GM21723 (cell line): ENCODE measurements around the gene UBE2H.
"Not testable (repeated sequence)": the region's sequence is repeated elsewhere in the genome, so short reads cannot be mapped to it uniquely, and the experiment has no call there.

Source experiments
- ATAC-seq: cut with Tn5 transposase; IDR thresholded peaks from one replicate; pipeline ENCODE4 v1.9.1; 2021; ENCODE audit warnings: mild to moderate bottlenecking, moderate library complexity; ENCODE audit not compliant: unreplicated experiment

Gene UBE2H

DNA sequence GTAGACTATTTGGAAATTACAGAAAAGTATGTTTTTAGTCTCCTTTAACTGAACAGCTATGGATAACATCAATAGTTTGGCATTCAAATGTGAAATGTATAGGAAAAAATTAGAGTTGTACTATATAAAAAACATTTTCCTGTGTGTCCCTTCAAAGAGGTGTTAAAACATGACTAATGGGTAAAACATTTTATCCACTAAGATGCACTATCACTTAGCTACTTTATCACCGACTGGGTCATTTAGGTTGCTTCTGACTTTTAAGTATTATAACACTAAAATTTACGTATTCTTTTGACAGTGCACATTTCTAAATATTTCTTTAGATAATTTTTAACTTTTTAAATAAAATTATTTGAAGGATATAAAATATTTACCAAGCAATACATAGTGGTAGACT, 77.6 kb downstream of the UBE2H start:
- no peak for ATAC-seq

DNA sequence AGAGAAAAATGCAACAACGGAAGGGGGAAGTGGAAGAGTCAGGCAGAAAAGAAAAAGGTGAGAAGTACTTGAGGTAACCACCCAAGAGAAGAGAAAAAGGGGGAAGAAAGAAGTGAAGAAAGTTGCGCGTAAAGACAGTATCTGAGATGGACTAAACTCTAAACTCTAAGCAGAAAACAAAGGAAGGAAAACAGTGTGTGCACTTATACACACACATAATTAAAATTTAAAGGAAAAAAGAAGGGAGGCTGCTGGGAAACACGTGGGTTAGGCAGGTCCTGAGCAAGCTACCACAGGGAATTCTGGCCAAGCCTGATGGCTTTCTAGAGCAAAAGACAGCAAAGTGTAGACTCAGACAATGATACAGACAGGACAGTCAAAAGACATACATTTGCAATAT, 78.0 kb downstream of the UBE2H start:
- no peak for ATAC-seq

DNA sequence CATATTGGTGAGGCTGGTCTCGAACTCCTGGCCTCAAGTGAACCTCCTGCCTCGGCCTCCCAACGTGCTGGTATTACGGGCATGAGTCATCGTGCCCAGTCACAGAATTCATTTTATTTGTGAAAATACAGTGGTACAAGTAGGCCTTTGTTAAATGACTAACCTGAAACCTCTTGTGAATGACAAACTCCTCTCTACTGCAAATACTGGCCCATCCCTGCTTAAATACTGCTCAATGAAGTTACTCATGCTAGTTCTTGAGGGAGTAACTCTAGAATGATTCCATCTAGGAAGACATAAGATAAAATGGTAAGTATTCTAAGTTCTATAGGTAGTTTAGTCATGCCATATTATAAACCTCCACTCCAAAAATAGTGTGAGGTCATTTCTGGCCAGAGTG, 80.7 kb downstream of the UBE2H start:
- no peak for ATAC-seq

DNA sequence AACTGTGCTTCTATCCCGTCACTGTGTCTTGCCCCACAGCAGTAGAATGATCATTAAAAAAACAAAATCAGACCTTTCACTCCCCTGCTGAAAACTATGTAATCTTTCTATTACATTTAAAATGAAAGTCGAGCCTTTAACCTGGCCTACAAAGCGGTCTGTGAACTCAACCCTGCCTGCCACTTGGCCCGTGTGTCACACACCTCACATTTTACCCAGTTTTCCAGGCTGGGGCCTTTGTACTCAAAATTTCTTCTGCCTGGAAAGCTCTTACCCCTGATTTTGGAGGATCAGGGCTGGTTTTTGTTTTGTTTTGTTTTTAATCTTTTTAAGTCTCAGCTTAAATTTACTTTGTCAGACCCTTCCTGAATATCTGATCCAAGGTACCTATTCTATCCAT, 82.1 kb downstream of the UBE2H start:
- no peak for ATAC-seq

DNA sequence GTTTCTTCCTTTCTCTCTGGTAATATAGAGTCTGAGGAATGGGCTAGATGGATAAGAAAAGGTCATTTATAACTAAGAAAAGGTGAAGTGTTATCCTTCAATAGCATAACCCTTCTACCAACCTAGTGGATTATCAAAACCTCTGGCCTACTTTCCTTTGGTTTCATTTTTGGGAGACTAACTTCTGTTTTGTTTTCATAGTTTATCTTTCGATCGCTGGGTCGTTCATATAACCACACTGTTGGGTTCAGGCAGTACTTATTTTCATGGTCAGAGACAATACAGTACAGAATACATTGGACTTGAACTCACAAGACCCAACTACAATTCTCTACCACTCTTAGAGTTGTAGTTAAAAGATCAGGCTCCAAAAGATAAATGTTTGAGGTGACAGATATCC, 86.5 kb downstream of the UBE2H start:
- ATAC-seq, result no peak

DNA sequence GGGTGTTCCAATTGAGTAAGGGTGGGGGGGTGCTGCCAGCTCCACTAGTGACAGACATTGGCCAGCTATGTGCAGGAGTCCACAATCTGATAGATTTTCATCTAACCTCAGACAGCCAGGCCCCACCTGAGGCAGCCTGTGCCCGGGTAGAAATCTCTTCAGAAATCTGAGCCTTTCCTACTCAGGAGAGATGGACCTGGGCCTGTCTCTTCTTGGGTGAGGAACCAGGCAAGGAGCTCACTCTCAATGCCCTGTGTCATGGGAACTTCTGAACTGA, 86.9 kb downstream of the UBE2H start:
- no peak for ATAC-seq

DNA sequence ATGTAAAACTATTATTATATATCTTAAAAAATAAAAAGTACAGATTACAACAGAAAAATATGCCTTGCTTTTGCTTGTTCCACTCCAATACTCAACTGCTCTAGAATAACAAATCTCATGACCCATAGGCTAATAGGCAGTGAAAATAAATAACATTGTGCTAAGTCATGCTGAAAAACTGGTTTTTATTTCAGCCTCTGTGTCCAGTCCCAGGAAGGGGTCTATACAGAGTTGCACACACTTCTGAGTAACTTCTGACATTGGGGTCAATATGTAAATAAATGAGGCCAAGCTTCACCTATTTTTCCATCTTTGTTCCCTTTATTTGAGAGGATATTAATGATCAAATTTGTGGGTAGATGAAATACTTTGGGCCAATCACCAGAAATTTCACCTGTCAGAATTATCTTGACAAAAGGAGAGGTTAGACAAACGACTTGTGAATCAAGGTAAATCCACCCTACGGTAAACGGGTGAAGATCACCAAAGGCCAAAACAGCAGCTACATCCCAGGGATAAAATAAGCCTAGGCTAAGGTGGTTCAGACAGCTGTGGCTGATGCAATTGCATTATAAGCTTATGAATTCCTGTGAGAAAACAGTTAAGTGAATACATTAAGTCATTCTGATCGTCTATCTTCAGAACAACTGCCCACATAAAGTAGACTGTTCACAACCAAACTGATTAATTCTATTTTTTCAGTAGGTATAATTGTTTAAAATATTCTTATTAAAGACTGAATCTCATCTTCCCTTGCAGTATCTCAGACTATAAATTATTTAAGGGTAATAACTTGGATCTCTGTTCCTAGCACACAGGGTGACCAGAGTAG, 87.5 kb downstream of the UBE2H start:
- ATAC-seq, result no peak

DNA sequence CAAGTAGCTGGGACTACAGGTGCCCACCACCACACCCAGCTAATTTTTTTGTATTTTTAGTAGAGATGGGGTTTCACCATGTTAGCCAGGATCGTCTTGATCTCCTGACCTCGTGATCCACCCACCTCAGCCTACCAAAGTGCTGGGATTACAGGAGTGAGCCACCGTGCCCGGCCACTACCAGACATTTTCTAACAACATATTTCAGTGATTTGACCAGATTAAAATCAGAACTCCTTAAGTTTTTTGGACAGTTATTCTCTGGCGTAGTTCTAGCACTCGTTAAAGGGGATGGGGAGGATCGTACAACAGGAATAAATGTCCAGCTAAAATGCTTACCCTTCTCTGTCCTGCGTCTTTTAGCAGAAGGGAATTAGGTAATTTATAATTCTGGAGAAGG, 88.1 kb downstream of the UBE2H start:
- ATAC-seq, result not testable (repeated sequence)

DNA sequence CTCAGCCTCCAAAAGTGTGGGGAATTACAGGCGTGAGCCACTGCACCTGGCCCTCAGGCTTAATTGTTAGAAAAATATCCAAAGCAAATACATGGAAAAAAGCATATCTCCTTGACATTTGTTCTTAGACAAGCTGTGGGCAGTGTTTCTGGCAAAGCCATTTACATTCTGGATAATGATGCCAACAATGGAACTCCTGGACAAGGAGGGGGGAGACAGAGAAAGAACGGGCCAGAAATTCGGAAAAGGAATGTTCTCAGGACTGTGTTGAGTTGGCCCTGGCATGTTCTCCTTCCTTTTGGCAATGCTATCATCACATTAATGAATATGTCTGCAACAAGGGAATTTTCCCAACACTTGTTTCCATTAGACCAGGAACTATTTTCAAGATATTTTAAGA, 88.7 kb downstream of the UBE2H start:
- no peak for ATAC-seq

DNA sequence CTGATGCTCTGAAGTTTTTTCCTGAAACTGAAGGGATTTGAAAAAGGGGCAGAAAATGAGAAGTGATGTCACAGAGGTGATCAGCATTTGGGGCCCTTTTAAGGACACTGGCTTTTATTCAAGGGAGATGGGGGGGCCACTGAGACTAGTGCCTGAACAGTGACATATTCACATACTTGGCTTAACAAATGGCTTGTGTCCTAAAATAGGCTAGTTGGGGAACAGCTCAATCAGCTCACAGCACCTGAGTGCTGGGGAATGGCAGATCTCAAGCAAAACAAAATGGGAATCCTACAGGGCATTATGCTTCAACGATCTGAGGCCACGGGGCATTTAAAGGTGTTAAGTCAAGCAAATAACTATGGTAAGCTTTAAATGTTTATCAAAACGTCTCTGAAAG, 90.1 kb downstream of the UBE2H start:
- ATAC-seq, result no peak

DNA sequence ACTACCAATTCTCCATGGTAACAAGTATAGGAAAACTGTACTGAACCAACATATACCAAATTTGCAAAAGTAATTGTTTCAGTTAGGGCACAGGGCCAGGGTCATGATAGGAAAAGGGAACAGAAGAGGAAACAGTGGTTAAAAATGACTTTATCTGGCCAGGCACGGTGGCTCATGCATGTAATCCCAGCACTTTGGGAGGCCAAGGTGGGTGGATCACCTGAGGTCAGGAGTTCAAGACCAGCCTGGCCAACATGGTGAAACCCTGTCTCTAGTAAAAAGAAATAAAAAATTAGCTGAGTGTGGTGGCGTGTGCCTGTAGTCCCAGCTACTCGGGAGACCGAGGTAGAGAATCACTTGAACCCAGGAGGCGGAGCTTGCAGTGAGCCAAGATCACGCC, 92.0 kb downstream of the UBE2H start:
- not testable (repeated sequence) for ATAC-seq

DNA sequence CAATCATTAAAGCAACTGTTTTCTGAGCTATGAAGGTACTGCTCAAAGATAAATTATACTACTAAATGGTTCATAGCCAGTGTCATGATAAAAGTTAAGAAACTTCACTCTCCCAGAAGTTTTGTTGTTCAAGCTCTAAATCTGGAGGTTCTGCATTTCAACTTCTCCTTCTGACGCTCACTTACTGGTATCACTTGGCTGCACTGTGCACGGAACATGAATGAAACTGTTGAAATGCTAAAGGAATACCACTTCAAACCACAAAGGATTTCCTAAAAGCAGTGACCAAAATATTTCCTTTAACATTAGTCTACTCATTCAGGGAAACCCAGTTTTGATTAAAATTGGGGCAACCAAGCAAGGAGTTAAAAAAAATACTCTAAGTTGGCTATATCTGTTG, 93.6 kb downstream of the UBE2H start:
- ATAC-seq, result no peak

DNA sequence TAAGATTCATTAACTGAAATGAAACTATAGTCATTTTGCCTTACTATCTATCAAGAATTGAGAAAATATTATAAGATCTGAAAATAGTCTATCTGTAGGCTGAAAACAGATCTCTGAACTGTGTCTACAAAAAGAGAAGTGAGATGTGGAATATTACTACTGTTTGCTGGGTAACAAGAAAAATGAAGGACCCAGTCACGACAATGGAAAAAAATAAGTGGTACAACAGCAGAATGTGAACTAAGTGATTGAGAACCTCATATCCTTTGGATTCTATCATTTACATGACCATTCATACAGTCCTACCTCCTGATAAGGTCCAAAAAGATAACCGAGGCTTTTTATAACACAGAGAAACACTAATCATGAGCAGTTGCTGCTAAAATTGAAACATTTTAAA, 94.3 kb downstream of the UBE2H start:
- ATAC-seq, result no peak

DNA sequence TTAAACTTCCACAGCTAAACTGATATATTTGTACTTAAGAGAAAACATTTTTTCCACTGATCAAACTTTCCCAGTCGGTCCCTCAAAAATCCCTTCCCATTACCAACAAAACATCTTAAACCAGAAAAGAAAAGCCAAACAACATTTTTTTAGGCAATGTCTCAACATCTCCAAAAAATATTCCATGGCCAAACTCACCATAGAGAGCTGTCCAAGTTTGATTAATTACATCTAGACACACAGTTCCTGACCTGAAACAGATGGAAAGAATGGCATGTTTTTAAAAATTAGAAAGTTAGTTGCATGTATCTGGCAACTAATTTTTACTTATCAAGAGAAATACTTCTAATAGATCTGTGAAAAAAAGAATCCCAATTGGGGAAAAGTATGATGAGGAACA, 95.4 kb downstream of the UBE2H start:
- no peak for ATAC-seq

DNA sequence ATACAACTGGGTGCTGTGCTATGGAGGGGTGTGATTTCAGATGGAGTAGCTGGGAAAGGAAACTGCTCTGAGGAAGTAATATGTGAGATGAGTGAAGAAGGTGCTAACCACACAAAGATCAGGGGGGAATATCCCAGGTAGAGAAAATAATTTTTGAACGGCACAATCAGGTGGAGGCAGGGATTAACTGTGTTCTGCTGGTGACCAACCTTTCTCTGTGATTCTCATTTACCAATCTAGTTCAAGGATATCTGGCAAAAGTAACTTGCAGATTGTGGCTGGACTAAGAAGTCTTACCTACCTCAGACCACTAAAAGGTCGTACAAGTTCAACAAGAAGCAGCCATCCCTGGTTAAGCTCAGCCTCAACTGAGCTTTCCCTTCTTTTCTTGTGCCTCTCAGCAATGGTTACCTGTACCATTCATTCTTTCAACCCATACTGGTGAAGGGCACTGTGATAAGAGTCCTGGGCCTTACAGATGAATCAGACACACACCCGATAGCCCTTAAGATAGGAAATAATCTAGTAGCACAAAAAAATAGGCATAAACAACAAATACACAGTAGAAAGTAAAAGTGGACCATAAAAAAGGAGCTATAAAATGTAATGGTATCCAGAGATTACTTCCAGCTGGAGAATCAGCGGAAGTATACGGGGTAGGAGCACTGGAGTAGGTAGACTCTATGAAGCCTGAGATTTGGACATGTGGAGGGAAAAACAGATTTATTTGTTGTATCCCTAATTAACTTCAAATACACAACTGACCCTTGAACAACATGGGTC, 96.6 kb downstream of the UBE2H start:
- no peak for ATAC-seq

DNA sequence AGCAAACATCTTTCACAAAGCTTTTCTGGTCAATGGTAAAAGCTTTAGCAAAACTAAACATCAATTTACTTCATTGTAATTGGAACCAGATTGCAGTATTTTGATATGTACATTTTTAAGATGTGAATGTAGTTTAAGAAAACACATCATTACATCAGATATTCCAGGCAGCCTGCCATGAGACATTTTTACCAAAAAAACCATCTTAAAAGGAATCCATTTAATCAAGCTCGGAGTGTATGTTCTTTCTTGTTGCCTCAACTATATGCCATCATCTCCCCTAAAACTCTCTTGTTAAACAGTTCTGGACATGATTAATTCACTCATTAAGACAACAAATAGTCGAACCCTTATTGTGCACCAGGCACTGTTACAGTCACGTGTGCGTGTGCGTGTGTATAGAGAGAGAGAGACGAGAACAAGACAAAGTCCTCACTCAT, 97.5 kb downstream of the UBE2H start:
- no peak for ATAC-seq

DNA sequence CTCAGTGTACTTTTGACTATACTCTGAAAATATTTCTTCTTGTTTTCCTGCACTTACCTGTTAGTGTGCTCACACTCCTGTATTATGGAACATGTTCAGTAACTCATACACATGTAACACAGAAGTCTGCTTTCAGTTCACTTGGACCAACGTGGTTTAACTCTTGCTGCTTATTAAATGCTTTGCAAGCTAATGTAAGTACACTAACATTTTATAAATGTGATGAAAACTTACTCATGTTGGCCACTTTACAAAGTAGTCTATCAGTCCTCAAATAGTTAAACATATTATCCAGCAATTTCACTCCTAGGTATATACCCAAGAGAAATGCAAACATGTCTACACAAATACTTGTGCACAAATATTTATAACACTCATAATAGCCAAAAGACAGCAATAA, 98.4 kb downstream of the UBE2H start:
- no peak for ATAC-seq

DNA sequence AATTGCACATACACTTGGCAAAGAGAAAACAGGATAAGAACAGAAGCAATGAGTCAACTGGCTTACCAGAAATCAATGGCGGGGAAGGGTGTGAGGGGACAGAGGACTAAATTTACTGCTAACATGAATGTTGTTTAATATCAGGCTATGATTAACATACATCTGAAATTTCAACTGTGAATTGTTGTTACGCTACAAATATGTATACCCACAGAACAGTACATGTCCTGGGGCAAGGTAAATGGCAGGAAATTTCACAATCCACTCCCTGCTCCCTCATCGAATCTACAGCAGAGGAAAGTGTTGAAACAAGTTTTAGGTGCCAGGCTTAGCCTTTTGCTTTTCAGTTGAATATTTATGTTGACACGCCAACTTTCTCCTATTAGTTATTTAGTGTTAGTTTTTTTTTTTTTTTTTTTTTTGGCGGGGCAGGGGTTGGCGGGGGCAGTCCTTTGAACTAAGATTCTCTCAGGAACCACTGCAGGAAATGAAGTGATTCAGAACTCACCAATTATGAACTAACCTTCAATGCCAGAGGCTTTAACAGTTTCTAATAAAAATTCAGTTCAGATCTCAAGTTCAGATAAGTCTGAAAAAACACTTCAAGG, 99.0 kb downstream of the UBE2H start:
- ATAC-seq, result no peak

DNA sequence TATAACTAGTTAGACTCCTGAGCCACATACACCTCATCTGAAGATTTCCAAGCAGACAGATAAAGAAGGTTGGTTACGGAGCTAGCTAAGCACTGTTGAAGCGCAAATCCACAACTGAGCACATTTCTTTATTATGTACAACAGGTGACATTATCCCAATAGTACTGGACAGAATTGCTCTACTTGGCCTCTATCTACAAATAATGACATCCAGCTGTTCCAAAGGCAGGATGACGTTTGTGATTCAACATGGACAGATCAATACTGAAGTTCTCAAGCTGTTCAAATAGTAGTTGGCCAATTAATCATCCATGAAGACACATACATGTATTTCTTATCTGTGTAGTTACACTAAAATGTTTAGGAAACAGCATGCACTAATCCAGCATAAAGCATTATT, 101.0 kb downstream of the UBE2H start:
- no peak for ATAC-seq

DNA sequence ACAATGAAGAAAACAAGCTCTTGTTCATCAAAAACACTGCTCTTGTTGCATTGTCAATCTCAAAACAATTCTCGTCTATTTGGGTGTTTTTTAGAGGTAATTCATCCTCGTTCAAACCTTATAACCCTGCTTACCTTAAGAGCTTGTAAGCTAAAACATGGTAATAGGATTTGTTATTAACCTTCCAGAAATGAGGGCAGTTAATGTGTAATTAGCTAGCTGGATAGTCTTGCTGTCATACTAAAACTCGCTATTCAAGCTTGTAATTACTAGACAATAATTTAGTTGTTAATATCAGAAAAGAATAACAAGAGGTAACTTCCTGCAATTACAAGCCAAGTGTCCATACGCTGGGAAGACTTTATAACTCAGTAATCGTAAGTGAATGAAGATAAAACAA, 101.6 kb downstream of the UBE2H start:
- no peak for ATAC-seq

DNA sequence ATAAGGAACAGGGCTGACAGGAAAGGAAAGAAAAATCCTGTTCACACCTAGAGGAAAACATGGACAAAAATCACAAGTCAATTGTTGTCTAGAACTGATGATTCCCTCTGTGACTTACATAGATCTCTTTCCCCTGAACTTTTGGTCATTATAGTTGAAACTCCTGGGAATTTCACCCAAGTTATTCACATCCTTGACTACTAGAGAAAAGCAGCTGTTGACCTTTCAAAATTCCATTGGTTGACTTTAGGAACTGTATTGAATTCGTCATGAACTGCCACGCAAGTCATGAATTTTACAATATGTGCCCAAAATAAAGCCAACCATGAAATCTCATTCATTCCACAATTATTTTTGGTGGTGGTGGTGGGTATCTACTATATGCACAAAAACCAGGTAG, 104.3 kb downstream of the UBE2H start:
- ATAC-seq, result no peak

DNA sequence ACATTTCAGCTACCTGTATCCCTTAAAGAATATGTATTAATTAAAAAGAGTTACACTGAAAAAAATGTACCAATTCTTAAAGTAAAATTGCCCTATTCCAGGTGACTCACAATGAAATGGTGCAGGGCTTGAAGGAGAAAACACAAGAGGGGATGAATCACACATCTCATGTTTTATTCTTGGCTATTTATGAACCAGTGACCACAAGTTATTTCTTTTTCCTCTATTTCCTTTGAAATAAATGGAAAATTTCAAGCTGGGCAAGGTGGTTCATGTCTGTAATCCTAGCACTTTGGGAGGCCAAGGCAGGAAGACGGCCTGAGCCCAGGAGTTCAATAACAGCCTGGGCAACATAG, 106.8 kb downstream of the UBE2H start:
- no peak for ATAC-seq
